ENCODE data around the gene ARFGAP1. TPM values are rescaled to one million over a fixed set of nuclear protein-coding genes. Genes with fewer than 3 reads are reported as not detected.

Gene ARFGAP1
- total and polyA plus RNA-seq, 2 of the 4 experiments (the other 2 are of a cell fraction), result 59.1 to 194 TPM

GRCh38 chr20:63230800-63231268, 41.8 kb upstream of the ARFGAP1 start (continued):
- no peak for TF ChIP-seq FOS (IDR thresholded peaks at IDR 0.05; ENCODE audit: low read depth, low read length)

GRCh38 chr20:63232235-63233060, 40.2 kb upstream of the ARFGAP1 start:
- Histone ChIP-seq H2AFZ (replicated peaks; ENCODE audit: low read length, poor library complexity) (peak overlapping the region; percentile 76), H3K4me2 (ENCODE audit: low read depth, low read length) (peak overlapping the region; percentile 49), H3K14ac (replicated peaks; ENCODE audit: low read depth, low read length) (peak overlapping the region; percentile 62), H3K4ac (ENCODE audit: low read depth, low read length) (peak overlapping the region; percentile 69), H3K4me1 (ENCODE audit: control insufficient read depth, insufficient read depth, low read length) (peaks cover 22% of the 10 kb centered on the region), H4K91ac (ENCODE audit: insufficient read depth, low read depth, low read length) (peak overlapping the region; percentile 84), H4K20me1 (ENCODE audit: insufficient read depth, low read length) (peaks cover 3% of the 10 kb centered on the region; the same call in 1 of the 2 replicates), H3K9me3 (ENCODE audit: control insufficient read depth, insufficient read depth, low read length) (no peaks in the 10 kb centered on the region), H4K8ac (ENCODE audit: low read depth in 2 of 2, low read length in 2 of 2) (peak overlapping the region; percentile 8 to 67; a peak in 3 of 4 replicates), H3K18ac (ENCODE audit: low read depth, low read length) (peak overlapping the region; percentile 38; the same call in 1 of the 2 replicates), H3K9me1 (ENCODE audit: insufficient read depth, low read length) (peaks cover 10% of the 10 kb centered on the region; the same call in 1 of the 2 replicates), H2BK120ac (ENCODE audit: low read depth, low read length) (peak overlapping the region; percentile 89), H2AK9ac (replicated peaks; ENCODE audit: low read depth, low read length, poor library complexity) (peak overlapping the region; percentile 55), H3K9ac (ENCODE audit: low read depth, low read length) (peak overlapping the region; percentile 6; the same call in 1 of the 2 replicates), H3K27ac (ENCODE audit: insufficient read depth, low read length) (peak overlapping the region; percentile 87), H3K56ac (ENCODE audit: extremely low read depth, insufficient read depth, low read length) (peak overlapping the region; percentile 56), H3K23ac (ENCODE audit: low read depth, low read length) (peak overlapping the region; percentile 49), H3K4me3 (ENCODE audit: insufficient read depth, low read depth, low read length) (no peak overlapping the region), H2BK15ac (ENCODE audit: low read depth, low read length) (peak overlapping the region; percentile 60; the same call in 2 of the 3 replicates), H2AK5ac (ENCODE audit: low read depth, low read length) (peak overlapping the region; percentile 24; the same call in 1 of the 2 replicates), H2BK20ac (ENCODE audit: low read depth, low read length) (peak overlapping the region; percentile 73), H3K36me3 (ENCODE audit: control insufficient read depth, insufficient read depth, low read length) (no peaks in the 10 kb centered on the region), H3K79me1 (ENCODE audit: low read depth in 1 of 2, low read length in 2 of 2) (no peaks in the 10 kb centered on the region), H4K5ac (ENCODE audit: low read depth, low read length) (peak overlapping the region; percentile 19; the same call in 1 of the 2 replicates), H3K27me3 (ENCODE audit: control insufficient read depth, insufficient read depth, low read length) (no peaks in the 10 kb centered on the region), H2BK5ac (ENCODE audit: low read depth, low read length, poor library complexity, severe bottlenecking) (peak overlapping the region; percentile 63)
- intact Hi-C loops (cut with micrococcal nuclease), result loop anchor here (5.0 kb wide), 1 partner anchor 40 kb away; the partner anchor contains the start of gene ARFGAP1
- in situ Hi-C loops (cut with MboI; ENCODE audit: low sequenced_read_pairs), result loop anchor here (5.0 kb wide), 1 partner anchor 40 kb away; the partner anchor contains the start of gene ARFGAP1
- peak; percentile 92 for ATAC-seq (ENCODE audit: low read depth)
- WGBS, 2 experiments (ENCODE audit: extremely low coverage in 2 of 2, insufficient read length in 1 of 2), result 6% methylated on average over 5 of the region's 18 CpGs; no CpG with 5 or more reads in 1 of the 2 experiments
- DNase-seq, result peak; percentile 96
- BruUV-seq (replicated peaks), result no TSS peak
- CTCF ChIA-PET, result interaction anchor here (0.6 to 1.0 kb wide), 2 partner anchors 8 to 49 kb away, joined by 3 to 4 read pairs; no protein-coding TSS in a partner anchor
- dilution Hi-C loops (cut with HindIII; ENCODE audit: low sequenced_read_pairs, unreplicated experiment), result no loop called here
- POLR2A ChIA-PET (ENCODE audit: unreplicated experiment), result interaction anchor here (0.5 kb wide), 1 partner anchor 41 kb away, joined by 5 read pairs; no protein-coding TSS in a partner anchor
- peak; percentile 76 for TF ChIP-seq BHLHE40 (IDR thresholded peaks at IDR 0.05; ENCODE audit: low read depth, low read length)
- TF ChIP-seq CHD1 (IDR thresholded peaks at IDR 0.05; ENCODE audit: low read depth, low read length), result no peak
- peak; percentile 11; the same call in 1 of the 2 replicates for TF ChIP-seq RAD21 (IDR thresholded peaks at IDR 0.05; ENCODE audit: low read length)
- TF ChIP-seq NFE2L2 (IDR thresholded peaks at IDR 0.05; ENCODE audit: low read depth, low read length), result no peak
- no peak for TF ChIP-seq MXI1 (IDR thresholded peaks at IDR 0.05; ENCODE audit: borderline replicate concordance, low read depth, low read length)
- no peak for TF ChIP-seq MAZ (IDR thresholded peaks at IDR 0.05; ENCODE audit: borderline replicate concordance, low read depth, low read length)
- no peak for TF ChIP-seq RFX5 (IDR thresholded peaks at IDR 0.05; ENCODE audit: low read depth, low read length)
- TF ChIP-seq MAFK (IDR thresholded peaks at IDR 0.05; ENCODE audit: low read depth, low read length), result no peak
- TF ChIP-seq CEBPB (IDR thresholded peaks at IDR 0.05; ENCODE audit: low read depth, low read length), result no peak
- TF ChIP-seq FOS (IDR thresholded peaks at IDR 0.05; ENCODE audit: low read depth, low read length), result peak; percentile 98
- no peak for TF ChIP-seq SMC3 (IDR thresholded peaks at IDR 0.05; ENCODE audit: low read depth, low read length)
- TF ChIP-seq POLR2A (IDR thresholded peaks at IDR 0.05; ENCODE audit: low read depth, low read length), result peak; percentile 56; the same call in 1 of the 2 replicates
- TF ChIP-seq ELK1 (IDR thresholded peaks at IDR 0.05; ENCODE audit: borderline replicate concordance, low read depth, low read length), result no peak
- TF ChIP-seq RCOR1 (IDR thresholded peaks at IDR 0.05; ENCODE audit: insufficient replicate concordance, low read length), result no peak
